Measurements from ENCODE around the gene DCLK1. TPM values are rescaled to one million over a fixed set of nuclear protein-coding genes. Genes with fewer than 3 reads are reported as not detected.

DCLK1 gene
- total and polyA plus RNA-seq, 10 of the 15 experiments (the other 5 are each of a cell fraction or from before 2014, with no cell fraction given), result not detected

DNA sequence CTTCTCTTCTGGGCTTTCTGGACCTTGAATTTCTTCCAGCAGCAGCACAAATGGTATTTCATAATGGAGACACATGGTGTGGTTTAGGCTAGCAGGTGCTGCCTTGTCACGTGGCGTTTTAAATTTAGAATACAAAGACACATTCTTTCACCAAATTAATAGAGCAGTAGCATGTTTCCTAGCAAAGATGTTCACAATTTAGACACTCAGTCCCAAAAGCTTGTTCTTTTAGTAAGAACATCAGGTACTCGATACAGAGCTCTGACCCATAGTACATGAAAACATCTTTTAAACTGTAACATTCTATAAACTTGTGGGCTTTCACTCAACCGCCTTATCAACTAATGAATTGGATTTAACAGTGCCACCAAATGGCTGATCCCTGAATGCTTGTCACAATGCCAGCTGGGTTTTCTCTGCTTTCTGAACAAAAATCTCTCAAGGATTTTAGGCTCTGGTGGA is 290.1 kb downstream of the DCLK1 start:
- SMC1A ChIA-PET (ENCODE audit: uncharacterized antibody, unreplicated experiment), result no interaction called here
- no peak for TF ChIP-seq RBBP5 (conservative IDR thresholded peaks at IDR 0.05)
- TF ChIP-seq, protein P1, sequence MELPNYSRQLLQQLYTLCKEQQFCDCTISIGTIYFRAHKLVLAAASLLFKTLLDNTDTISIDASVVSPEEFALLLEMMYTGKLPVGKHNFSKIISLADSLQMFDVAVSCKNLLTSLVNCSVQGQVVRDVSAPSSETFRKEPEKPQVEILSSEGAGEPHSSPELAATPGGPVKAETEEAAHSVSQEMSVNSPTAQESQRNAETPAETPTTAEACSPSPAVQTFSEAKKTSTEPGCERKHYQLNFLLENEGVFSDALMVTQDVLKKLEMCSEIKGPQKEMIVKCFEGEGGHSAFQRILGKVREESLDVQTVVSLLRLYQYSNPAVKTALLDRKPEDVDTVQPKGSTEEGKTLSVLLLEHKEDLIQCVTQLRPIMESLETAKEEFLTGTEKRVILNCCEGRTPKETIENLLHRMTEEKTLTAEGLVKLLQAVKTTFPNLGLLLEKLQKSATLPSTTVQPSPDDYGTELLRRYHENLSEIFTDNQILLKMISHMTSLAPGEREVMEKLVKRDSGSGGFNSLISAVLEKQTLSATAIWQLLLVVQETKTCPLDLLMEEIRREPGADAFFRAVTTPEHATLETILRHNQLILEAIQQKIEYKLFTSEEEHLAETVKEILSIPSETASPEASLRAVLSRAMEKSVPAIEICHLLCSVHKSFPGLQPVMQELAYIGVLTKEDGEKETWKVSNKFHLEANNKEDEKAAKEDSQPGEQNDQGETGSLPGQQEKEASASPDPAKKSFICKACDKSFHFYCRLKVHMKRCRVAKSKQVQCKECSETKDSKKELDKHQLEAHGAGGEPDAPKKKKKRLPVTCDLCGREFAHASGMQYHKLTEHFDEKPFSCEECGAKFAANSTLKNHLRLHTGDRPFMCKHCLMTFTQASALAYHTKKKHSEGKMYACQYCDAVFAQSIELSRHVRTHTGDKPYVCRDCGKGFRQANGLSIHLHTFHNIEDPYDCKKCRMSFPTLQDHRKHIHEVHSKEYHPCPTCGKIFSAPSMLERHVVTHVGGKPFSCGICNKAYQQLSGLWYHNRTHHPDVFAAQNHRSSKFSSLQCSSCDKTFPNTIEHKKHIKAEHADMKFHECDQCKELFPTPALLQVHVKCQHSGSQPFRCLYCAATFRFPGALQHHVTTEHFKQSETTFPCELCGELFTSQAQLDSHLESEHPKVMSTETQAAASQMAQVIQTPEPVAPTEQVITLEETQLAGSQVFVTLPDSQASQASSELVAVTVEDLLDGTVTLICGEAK (IDR thresholded peaks at IDR 0.05; ENCODE audit: borderline replicate concordance), result no peak
- no peak for TF ChIP-seq ZNF207 (IDR thresholded peaks at IDR 0.05; ENCODE audit: borderline replicate concordance)
- TF ChIP-seq, protein P2, sequence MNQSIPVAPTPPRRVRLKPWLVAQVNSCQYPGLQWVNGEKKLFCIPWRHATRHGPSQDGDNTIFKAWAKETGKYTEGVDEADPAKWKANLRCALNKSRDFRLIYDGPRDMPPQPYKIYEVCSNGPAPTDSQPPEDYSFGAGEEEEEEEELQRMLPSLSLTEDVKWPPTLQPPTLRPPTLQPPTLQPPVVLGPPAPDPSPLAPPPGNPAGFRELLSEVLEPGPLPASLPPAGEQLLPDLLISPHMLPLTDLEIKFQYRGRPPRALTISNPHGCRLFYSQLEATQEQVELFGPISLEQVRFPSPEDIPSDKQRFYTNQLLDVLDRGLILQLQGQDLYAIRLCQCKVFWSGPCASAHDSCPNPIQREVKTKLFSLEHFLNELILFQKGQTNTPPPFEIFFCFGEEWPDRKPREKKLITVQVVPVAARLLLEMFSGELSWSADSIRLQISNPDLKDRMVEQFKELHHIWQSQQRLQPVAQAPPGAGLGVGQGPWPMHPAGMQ (IDR thresholded peaks at IDR 0.05; ENCODE audit: borderline replicate concordance), result no peak
- TF ChIP-seq PML (IDR thresholded peaks at IDR 0.05; ENCODE audit: low read length), result no peak
- no peak for TF ChIP-seq GABPA (IDR thresholded peaks at IDR 0.05; ENCODE audit: low read depth)
- TF ChIP-seq, protein P3, sequence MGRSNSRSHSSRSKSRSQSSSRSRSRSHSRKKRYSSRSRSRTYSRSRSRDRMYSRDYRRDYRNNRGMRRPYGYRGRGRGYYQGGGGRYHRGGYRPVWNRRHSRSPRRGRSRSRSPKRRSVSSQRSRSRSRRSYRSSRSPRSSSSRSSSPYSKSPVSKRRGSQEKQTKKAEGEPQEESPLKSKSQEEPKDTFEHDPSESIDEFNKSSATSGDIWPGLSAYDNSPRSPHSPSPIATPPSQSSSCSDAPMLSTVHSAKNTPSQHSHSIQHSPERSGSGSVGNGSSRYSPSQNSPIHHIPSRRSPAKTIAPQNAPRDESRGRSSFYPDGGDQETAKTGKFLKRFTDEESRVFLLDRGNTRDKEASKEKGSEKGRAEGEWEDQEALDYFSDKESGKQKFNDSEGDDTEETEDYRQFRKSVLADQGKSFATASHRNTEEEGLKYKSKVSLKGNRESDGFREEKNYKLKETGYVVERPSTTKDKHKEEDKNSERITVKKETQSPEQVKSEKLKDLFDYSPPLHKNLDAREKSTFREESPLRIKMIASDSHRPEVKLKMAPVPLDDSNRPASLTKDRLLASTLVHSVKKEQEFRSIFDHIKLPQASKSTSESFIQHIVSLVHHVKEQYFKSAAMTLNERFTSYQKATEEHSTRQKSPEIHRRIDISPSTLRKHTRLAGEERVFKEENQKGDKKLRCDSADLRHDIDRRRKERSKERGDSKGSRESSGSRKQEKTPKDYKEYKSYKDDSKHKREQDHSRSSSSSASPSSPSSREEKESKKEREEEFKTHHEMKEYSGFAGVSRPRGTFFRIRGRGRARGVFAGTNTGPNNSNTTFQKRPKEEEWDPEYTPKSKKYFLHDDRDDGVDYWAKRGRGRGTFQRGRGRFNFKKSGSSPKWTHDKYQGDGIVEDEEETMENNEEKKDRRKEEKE (IDR thresholded peaks at IDR 0.05), result no peak
- TF ChIP-seq SPI1 (IDR thresholded peaks at IDR 0.05; ENCODE audit: borderline replicate concordance, insufficient read depth, low read depth, low read length), result no peak
- no peak for TF ChIP-seq ZNF622 (IDR thresholded peaks at IDR 0.05)
- TF ChIP-seq, protein P4, sequence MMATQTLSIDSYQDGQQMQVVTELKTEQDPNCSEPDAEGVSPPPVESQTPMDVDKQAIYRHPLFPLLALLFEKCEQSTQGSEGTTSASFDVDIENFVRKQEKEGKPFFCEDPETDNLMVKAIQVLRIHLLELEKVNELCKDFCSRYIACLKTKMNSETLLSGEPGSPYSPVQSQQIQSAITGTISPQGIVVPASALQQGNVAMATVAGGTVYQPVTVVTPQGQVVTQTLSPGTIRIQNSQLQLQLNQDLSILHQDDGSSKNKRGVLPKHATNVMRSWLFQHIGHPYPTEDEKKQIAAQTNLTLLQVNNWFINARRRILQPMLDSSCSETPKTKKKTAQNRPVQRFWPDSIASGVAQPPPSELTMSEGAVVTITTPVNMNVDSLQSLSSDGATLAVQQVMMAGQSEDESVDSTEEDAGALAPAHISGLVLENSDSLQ (IDR thresholded peaks at IDR 0.05), result no peak
- TF ChIP-seq USF1 (IDR thresholded peaks at IDR 0.05; ENCODE audit: borderline replicate concordance, extremely low read length, insufficient read depth, low read depth, low read length), result no peak
- TF ChIP-seq ATF3 (IDR thresholded peaks at IDR 0.05; ENCODE audit: borderline replicate concordance, extremely low read depth, low read depth, low read length), result no peak
- no peaks in the 10 kb centered on the region for H3K36me3 ChIP-seq (ENCODE audit: control insufficient read depth in 2 of 2, insufficient read depth in 2 of 2, low read length in 1 of 2)

More for the DNA sequence above, 290.1 kb downstream of the DCLK1 start:
- H3K9me3 ChIP-seq (replicated peaks; ENCODE audit: control insufficient read depth, insufficient read depth, low read length), result no peaks in the 10 kb centered on the region
- no TSS peak for BruUV-seq (replicated peaks)
- no peak overlapping the region for H3K4me3 ChIP-seq
- ATAC-seq (no peak), FAIRE-seq (no peak), DNase-seq (ENCODE audit: low read depth, low spot score) (no peak)
- H3K9ac ChIP-seq (ENCODE audit: control insufficient read depth, insufficient read depth, low read length), result no peak overlapping the region
- H2AFZ ChIP-seq (ENCODE audit: control insufficient read depth, low read depth, low read length), result no peak overlapping the region
- in situ Hi-C loops (cut with MboI), result no loop called here
- CTCF ChIA-PET, result no interaction called here
- no peak overlapping the region for H3K4me2 ChIP-seq (ENCODE audit: control insufficient read depth, insufficient read depth)
- H4K20me1 ChIP-seq (ENCODE audit: control insufficient read depth, insufficient read depth), result no peaks in the 10 kb centered on the region
- POLR2A ChIA-PET, result no interaction called here
- WGBS (ENCODE audit: insufficient coverage, insufficient replicate concordance, low lambda C conversion rate, missing lambda C conversion rate), result 1% methylated on average over 4 of the region's 4 CpGs
- H3K27ac ChIP-seq (ENCODE audit: control insufficient read depth, insufficient read depth), result no peak overlapping the region
- intact Hi-C loops (cut with micrococcal nuclease; ENCODE audit: unreplicated experiment), result no loop called here
- RAD21 ChIA-PET (ENCODE audit: unreplicated experiment), result no interaction called here
- H3K4me1 ChIP-seq (ENCODE audit: control insufficient read depth, insufficient read depth, low read length), result no peaks in the 10 kb centered on the region
- no peaks in the 10 kb centered on the region for H3K27me3 ChIP-seq (replicated peaks in 1 of 2; ENCODE audit: control insufficient read depth in 2 of 2, insufficient read depth in 2 of 2, low read length in 1 of 2)
- H3K79me2 ChIP-seq (ENCODE audit: control insufficient read depth, insufficient read depth, low read length), result no peaks in the 10 kb centered on the region
